Spleen (tissue), 7 donors: ENCODE measurements around the gene CKMT2.

Experiments used
- POLR2A ChIP-seq, 3 donors: fragments of 450-650 bp; IDR thresholded peaks; one replicate each; pipeline ENCODE4 v1.5.1; 2017; ENCODE audit warnings: antibody characterized with exemption in 3 of 3, mild to moderate bottlenecking in 1 of 3
- TF ChIP-seq, protein P1 (sequence below), 11 experiments: fragments of 200-600 bp in 7 of 11; fragments of 450-650 bp in 4 of 11; sonication (generic) in 4 of 11; IDR thresholded peaks in 8 of 11; conservative IDR thresholded peaks in 3 of 11; 1 replicate in 7 of 11; 2 replicates in 4 of 11; pipeline versions ENCODE4 v1.4.0 to v1.8.0; 2016 to 2021; ENCODE audit warnings: antibody characterized with exemption in 11 of 11, inconsistent platforms in 4 of 11, mild to moderate bottlenecking in 1 of 11
- donor health status: DM: no; HTN: no; CAD: no; lungs with moderate emphysema.
- donor health status: DM: no; HTN: no; CAD: no.
- donor health status: DM: no; HTN: no; CAD: no.

DNA sequence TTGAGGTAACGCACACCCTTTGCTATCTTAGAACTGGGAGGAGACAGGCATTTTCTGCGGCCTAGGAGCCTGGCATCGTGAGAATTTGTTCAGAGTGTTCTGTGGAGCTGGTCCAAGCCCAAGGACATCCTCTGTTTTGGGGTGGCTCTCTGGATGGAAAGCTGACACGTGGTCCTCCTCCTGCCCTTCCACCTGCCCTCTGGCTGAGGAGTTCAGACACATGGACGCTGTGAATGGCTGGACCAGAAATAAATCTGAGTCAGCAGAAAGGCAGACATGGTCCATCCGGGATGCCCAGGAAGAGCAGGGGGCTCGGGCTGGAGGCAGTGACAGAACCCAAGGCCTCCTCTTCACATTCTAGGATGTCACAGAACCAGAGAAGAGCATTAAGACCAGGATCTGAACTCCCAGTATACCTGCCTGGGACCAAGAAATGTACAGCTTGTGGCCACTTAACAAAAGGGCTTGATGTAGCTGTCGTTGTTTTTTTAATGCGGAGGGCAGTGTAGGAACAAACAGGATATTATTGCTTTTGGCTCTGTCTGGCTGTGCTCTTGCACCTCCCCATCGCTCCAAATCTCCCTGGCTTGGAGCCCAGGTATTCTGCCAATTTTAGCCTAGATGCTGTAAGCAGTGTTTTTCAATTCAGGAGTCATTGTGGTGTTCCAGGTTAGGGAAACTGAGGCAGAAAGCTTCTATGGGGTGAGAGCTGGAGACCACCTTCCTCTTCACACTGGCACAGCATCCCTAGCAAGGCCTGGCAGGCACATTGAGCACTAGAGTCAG lies 2.4 kb downstream of the CKMT2 start:
- no peak for TF ChIP-seq POLR2A (IDR thresholded peaks at IDR 0.05)
- TF ChIP-seq, protein P1, sequence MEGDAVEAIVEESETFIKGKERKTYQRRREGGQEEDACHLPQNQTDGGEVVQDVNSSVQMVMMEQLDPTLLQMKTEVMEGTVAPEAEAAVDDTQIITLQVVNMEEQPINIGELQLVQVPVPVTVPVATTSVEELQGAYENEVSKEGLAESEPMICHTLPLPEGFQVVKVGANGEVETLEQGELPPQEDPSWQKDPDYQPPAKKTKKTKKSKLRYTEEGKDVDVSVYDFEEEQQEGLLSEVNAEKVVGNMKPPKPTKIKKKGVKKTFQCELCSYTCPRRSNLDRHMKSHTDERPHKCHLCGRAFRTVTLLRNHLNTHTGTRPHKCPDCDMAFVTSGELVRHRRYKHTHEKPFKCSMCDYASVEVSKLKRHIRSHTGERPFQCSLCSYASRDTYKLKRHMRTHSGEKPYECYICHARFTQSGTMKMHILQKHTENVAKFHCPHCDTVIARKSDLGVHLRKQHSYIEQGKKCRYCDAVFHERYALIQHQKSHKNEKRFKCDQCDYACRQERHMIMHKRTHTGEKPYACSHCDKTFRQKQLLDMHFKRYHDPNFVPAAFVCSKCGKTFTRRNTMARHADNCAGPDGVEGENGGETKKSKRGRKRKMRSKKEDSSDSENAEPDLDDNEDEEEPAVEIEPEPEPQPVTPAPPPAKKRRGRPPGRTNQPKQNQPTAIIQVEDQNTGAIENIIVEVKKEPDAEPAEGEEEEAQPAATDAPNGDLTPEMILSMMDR (IDR thresholded peaks at IDR 0.05 in 8 of 11, conservative IDR thresholded peaks at IDR 0.05 in 3 of 11) = no peak
